ENCODE measurements around the gene NBEAL1.
"Not testable (repeated sequence)": the region's sequence is repeated elsewhere in the genome, so short reads cannot be mapped to it uniquely, and the experiment has no call there.

NBEAL1 gene

DNA sequence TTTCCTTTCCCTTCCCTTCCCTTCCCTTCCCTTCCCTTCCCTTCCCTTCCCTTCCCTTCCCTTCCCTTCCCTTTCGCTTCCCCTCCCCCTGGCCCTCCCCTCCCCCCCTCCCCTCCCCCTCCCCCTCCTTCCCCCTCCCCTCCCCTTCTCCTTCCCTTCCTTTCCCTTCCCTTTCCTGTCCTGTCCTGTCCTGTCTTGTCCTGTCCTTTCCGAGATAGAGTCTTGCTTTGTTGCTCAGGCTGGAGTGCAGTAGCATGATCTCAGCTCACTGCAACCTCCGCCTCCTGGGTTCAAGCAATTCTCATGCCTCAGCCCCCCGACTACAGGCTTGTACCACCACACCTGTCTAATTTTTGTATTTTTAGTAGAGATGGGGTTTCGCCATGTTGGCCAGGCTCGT is 24.5 kb downstream of the NBEAL1 start:
- not testable (repeated sequence) for DNase-seq (ENCODE audit: low spot score)

DNA sequence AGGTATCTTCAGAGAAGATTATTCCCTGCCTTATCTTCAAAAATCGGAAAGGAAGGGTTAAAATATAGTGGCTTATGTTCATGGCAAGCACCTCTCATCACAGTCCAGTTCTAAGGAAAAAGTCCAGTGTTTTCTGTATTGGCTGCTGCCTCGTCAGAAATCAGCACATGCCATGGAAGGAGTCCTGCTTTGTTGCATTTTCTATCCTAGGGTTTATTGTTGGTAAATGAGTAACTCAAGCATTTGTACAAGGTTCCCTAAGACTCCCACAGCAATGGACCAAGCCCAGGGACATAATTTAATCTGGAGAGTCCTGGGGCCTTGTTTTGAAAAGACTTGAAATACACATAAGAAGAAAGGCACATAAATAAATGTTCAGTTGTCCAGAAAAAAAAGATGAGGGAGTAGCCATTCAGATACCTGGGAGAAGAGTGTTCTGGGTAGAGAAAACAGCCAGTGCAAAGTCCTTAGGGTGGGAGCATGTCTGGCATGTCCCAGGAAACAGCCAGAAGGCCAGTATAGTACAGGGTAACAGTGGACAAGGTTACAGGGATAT is 26.4 kb downstream of the NBEAL1 start:
- DNase-seq (ENCODE audit: low spot score): no peak

DNA sequence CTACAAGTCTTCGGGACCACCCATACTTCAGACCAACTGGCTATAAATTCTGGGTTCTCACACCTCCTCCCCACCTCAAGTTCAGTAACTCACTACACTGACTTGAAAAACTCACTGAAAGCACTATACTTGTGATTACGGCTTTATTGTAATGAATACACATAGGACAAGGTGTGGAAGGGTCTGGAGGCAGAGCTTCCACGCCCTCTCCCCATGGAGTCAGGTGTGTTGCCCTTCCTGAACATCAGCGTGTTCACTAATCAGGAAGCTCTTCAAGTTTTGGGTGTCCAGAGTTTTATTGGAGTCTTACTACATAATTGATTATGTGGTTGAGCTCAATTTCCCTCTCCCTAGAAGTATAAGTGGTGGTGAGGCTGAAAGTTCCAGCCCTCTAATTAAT is 27.5 kb downstream of the NBEAL1 start:
- DNase-seq (ENCODE audit: low spot score): no peak

DNA sequence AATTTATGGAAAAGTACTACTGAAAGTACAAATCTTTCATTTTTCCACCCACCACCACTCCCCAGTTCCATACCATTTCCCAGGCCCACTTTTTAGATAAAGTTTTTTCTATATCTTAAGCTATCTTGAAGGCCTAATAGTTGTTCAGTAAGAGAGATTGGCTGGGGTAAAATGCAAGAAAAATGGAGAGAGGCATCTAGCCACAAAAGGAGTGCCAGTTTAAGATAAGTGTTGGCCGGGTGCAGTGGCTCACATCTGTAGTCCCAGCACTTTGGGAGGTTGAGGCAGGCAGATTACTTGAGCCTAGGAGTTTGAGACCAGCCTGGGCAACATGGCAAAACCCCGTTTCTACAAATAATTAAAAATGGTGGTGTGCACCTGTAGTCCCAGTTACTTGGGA is 28.6 kb downstream of the NBEAL1 start:
- DNase-seq (ENCODE audit: low spot score): no peak

DNA sequence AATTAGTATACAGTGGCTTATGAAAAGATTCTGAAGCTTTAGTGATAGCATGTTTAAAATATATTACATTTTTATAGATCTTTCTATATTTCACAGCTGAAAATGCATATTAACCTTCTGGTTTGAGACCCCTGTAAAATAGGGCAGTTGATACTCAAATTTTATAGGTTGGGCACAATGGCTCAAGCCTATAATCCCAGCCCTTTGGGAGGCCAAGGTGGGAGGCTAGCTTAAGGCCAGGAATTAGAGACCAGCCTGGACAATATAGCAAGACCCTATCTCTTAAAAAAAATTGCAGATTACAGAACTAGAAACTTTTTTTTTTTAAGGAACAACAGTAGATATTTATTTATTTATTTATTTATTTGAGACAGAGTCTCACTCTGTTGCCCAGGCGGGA is 31.2 kb downstream of the NBEAL1 start:
- DNase-seq (ENCODE audit: low spot score): no peak

DNA sequence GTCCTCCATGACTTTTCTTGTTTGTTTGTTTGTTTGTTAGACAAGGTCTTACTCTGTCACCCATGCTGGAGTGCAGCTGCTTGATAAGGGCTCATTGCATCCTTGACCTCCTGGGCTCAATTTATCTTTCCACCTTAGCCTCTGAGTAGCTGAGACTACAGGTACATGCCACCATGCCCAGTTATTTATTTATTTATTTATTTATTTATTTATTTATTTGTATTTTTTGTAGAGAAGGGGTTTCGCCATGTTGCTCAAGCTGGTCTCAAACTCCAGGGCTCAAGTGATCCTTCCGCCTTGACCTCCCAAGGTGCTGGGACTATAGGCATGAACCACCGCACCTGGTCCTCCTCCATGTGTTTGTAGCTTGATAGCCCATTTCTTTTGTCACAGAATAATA is 37.9 kb downstream of the NBEAL1 start:
- no peak for DNase-seq (ENCODE audit: low spot score)

DNA sequence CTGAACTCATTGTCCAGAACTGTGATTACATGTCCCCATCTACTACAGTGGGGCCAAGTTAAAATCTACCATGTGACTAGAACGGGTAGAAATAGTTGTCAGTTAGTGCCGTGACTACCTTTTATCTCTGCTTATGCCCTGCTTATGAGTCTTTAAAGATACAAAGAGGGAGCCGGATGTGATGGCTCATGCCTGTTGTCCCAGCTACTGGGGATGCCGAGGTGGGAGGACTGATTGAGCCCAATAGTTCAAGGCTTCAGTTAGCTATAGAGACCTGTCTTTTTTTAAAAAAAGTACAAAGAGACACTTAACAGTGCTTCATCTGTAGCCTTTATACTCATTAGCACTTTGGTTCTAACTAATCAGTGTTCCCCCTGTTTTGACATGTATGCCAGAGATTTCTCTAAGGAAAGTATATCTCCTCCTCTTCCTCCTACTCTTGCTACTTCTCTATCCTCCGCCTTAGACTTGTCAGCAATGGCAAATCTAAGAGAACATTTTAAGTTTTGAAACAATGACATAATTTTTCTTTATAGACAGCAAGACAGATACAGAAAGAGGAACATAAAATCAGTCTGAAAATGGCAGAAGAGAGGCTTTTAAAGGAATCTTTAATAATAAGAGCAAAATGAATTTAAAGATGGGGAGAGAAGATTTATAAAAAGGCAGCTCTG is 45.0 kb downstream of the NBEAL1 start:
- no peak for DNase-seq (ENCODE audit: low spot score)

DNA sequence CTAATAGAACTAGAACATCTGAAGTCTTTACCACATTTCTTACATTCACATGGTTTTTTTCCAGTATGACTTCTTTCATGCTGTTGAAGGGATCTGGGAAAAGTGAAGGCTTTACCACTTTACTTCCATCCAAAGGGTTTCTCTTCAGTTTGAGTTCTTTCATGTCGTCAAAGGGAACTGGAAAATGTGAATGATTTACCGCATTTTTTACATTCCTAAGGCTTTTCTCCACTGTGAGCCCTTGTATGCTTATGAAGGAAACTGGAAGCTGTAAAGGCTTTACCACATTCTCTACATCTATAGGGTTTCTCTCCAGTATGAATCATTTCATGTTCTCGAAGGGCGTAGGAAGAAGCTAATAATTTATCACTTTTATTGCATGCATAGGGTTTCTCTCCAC is 46.7 kb downstream of the NBEAL1 start:
- DNase-seq (ENCODE audit: low spot score): peak; percentile 20

DNA sequence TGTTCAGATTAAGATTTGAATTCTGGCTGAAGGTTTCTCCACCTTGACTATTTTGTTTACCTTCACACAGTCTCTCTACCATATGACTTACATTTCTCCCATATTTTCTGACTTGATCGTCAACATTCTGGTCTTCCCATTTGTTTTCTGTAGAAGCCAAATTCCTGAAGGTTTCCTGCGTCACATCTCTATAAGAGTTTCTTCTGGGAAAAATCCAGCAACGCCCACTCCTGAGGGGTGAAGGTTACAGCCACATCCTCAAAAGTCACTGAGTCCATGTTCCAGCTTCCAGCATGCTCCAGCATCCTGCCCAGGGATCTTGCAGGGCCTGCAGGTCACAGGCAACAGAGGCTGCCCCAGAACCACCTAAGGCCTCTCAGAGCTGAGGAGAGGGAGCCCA is 47.5 kb downstream of the NBEAL1 start:
- peak; percentile 32 for DNase-seq (ENCODE audit: low spot score)

DNA sequence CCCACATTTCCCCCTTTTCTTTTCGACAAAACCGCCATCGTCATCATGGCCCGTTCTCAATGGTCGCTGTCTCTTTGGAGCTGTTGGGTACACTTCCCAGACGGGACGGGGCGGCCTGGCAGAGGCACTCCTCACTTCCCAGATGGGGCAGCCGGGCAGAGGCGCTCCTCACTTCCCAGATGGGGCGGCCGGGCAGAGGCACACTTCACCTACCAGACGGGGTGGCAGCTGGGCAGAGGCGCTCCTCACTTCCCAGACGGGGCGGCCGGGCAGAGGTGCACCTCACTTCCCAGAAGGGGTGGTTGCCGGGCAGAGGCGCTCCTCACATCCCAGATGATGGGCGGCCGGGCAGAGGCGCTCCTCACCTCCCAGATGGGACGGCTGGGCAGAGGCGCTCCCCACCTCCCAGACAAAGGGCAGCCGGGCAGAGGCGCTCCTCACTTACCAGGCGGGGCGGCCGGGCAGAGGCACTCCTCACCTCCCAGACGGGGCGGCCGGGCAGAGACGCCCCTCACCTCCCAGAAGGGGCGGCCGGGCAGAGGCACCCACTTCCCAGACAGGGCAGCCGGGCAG is 51.9 kb downstream of the NBEAL1 start:
- not testable (repeated sequence) for DNase-seq (ENCODE audit: low spot score)

DNA sequence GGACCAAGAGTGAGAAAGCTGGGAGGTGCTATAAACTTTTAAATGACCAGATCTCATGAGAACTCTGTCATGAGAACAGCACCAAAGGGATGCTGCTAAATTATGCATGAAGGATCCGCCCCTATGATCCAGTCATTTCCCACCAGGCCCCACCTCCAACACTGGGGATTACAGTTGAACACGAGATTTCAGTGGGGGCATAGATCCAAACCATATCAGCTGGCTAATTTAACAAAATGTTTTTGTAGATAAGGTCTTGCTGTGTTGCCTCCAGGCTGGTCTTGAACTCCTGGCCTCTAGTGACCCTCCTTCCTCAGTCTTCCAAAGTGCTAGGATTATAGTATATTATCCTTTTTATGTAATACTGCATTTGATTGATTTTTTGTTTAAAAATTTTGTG is 56.0 kb downstream of the NBEAL1 start:
- no peak for DNase-seq (ENCODE audit: low spot score)

DNA sequence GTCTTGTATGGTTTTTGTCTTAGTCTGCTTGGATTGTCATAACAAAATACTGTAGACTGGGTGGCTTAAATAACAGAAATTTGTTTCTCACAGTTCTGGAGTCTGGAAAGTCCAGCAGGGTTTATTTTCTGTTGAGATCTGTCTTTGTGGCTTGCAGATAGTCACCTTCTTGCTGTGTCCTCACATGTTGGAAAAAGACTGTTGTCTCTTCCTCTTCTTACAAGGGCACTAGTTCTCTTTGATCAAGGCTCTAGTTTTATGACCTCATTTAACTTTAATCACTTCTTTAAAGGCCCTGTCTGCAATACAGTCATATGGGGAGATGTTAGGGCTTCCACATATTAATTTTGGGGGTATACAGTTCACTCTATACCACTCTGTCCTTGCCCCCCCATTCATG is 56.5 kb downstream of the NBEAL1 start:
- DNase-seq (ENCODE audit: low spot score): no peak

DNA sequence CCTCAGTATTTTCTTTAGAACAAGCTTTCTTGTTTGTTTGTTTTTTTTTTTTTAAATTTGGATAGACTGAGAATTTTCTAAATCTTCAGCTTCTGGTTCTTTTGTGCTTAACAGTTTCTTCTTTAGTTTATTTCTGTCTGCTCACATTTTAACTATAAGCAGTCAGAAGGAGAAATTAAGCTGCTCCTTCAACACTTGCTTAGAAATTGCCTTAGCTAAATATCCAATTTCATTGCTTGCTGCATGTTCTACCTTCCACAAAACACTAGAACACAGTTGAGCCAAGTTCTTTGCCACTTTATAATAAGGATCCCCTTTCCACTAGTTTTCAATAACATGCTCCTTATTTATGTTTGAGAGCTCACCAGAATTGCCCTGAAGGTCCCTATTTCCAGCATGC is 57.7 kb downstream of the NBEAL1 start:
- no peak for DNase-seq (ENCODE audit: low spot score)

DNA sequence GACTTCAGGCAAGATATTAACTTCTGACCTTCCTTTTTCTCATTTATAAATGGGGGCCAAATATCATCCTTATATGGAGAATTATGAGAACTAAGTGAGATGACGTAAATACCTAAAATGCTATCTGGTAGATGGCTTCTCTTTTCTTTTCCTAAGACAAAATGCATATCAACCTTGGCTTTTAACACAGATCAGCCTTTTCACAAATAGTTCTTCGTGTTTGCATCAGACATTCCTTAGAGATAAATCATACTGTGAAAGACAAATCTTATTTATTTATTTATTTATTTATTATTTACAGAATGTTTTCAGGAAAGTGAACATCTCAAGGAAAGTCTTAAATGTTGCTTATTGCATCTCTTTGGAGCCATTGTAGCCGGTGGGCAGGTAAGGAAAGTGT is 62.8 kb downstream of the NBEAL1 start:
- DNase-seq (ENCODE audit: low spot score): peak; percentile 21

DNA sequence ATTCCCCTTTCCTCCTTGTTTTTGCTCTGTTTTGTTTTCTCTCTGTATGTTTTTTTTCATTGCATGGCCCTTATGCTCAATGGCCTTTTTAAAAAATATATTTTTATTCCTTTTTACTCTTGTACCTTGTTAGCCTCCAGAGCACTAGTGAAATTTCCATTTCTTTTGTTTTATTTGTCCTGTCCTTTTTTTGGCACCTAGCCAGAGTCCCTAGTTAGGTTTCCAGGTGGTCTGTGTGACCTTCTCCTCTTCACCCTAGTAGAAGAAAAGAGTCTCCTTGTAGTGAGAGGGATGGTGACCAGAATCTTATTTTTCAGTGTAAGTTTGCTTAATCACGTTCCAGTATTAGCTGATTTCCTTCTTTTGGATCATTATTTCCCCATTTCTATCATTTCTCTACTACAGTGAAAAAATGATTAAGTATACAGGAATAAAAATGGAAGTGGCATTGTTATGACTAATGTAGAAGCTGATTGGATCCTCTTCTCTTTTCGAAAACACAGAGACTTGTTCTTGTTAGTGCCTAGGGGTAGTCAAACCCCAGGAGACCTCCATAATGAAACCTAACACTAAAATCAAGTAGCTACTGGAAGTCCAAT is 65.9 kb downstream of the NBEAL1 start:
- DNase-seq (ENCODE audit: low spot score): no peak

DNA sequence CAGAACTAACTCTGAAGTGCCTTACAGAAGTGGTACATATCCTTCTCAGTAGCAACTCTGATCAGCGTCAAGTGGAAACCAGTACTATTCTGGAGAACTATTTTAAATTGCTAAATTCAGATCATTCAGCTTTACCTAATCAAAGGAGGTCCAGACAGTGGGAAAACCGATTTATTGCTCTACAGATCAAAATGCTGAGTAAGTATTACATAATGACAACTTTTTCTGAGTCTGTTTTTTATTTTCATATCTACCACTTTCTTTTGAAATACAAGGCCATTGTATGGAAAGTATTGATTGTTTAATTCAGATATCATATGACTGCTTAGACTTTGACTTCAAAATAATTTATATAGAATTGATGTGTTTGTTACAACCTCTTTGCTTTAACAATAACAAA is 68.7 kb downstream of the NBEAL1 start:
- no peak for DNase-seq (ENCODE audit: low spot score)

DNA sequence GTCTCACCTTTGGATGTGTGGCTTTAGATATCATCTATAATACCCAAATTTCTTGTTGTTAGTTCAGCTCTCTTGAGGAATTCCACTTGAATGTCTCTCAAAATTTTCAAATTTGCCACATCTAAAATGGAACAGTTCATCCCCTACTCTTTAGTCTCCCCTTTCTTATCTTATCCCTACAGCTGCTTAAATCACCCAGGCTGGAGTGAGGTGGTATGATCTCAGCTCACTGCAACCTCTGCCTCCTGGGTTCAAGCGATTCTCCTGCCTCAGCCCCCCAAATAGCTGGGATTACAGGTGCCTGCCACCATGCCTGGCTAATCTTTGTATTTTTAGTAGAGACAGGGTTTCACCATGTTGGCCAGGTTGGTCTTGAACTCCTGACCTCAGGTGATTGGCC is 71.7 kb downstream of the NBEAL1 start:
- DNase-seq (ENCODE audit: low spot score): not testable (repeated sequence)

DNA sequence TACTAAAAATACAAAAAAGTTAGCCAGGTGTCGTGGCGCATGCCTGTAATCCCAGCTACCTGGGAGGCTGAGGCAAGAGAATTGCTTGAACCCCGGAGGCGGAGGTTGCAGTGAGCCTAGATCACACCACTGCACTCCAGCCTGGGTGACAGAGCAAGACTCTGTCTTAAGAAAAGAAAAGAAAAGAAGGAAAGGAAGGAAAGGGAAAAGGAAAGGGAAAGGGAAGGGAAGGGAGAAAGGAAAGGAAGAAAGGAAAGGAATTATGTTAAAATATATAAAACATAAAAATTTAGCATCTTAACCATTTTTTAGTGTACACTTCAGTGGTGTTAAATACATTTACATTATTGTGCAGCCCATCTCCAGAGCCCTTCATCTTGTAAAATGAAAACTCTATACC is 76.0 kb downstream of the NBEAL1 start:
- DNase-seq (ENCODE audit: low spot score): not testable (repeated sequence)

DNA sequence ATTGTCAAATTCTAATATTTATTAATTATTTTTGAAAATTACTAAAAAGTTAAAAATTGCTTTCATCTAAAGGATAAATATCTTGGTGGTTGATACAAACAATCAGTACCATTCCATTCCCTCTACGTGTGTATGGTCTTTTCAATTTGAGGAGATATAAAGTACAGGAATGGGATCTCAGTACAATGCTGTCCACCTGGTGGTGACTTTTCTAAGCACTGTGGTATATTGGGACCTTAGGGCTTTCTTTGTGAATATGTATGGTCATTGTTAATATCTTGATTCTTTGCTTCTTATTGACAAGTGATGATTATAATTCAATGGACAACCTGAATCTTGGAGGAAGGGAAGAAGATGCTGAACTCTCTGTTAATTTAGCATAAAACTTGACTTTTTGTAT is 83.1 kb downstream of the NBEAL1 start:
- no peak for DNase-seq (ENCODE audit: low spot score)

DNA sequence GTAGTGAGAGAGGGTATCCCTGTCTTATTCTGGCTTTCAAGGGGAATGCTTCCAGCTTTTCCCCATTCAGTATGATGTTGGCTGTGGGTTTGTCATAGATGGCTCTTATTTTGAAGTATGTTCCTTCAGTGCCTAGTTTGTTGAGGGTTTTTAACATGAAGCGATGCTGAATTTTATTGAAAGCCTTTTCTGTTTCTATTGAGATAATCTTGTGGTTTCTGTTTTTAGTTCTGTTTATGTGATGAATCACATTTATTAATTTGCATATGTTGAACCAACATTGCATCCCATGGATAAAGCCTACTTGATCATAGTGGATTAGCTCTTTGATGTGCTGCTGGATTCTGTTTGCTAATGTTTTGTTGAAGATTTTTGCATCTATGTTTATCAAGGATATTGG is 87.7 kb downstream of the NBEAL1 start:
- not testable (repeated sequence) for DNase-seq (ENCODE audit: low spot score)

DNA sequence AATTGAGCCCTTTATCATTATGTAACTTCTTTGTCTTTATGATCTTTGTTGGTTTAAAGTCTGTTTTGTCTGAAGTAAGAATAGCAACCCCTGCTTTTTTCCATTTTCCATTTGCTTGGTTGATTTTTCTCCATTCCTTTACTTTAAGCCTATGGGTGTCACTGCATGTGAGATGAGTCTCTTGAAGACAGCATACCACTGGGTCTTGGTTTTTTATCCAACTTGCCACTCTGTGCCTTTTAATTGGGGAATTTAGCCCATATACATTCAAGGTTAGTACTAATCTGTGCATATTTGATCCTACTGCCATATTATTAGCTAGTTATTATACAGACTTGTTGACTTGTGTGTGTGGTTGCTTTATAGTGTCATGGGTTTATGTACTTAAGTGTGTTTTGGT is 89.6 kb downstream of the NBEAL1 start:
- no peak for DNase-seq (ENCODE audit: low spot score)

DNA sequence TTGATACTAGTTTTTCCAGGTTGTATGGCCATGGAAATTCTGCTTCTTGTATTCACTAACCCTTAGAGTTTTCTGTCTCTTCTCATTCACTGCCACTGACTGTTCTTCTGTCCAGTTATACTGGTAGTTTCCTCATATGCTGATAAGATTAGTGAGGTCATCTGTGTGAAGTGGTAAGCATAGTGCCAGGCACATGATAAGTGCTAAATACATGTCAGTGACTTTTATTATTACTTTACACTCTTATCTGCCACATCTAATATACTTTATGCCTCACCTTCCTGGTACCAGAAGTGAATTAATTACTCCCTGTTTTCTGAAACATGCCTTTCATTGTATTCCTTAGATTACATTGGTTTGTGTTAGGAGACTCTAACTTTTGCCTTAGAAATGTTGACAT is 91.3 kb downstream of the NBEAL1 start:
- no peak for DNase-seq (ENCODE audit: low spot score)

DNA sequence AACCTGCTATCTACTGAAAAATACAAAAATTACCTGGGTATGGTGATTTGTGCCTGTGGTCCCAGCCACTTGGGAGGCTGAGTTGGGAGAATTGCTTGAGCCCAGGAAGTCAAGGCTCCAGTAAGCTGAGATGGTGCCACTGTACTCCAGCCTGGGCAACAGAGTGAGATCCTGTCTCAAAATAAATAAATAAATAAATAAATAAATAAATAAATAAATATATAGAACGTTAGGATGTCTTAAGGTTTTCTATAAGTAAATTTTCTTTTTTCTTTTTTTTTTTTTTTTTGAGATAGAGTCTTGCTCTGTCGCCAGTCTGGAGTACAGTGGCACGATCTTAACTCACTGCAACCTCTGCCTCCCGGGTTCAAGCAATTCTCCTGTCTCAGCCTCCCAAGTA is 95.8 kb downstream of the NBEAL1 start:
- DNase-seq (ENCODE audit: low spot score): not testable (repeated sequence)

DNA sequence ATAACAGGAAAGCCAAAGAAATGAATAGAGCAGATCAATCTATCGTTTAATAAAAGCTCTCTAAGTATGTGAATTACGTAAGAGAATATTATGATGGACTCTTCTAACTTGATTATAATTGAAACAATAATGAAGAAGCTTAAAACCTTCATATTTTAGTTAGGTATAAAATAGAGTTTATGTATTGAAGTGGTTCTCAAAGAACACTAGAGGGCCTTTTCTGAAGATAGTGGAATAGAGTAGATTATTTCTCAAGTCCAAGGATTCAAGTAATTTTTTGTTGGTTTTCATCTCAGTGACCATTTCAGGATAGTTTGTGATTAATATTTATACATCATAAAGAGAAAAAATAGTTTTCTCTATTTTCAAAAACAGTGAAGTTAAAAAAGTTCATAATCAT is 97.7 kb downstream of the NBEAL1 start:
- no peak for DNase-seq (ENCODE audit: low spot score)
